ENCODE results near the gene PCDHGA9. TPM values are rescaled to one million over a fixed set of nuclear protein-coding genes. Genes with fewer than 3 reads are reported as not detected.

The PCDHGA9 gene
- total RNA-seq, 1 experiment from 2014 or later, result 1.1 TPM

Other genes starting within 250 kb of the PCDHGA9 start
- gene PCDHB7, start 230.1 kb upstream of the PCDHGA9 start, total RNA-seq (2014; rRNA removed; shearing (Covaris generic)), result 0.39 and 0.48 TPM in 2 replicates
- 0.10 and 0.12 TPM in 2 replicates for gene PCDHB8, start 225.0 kb upstream of the PCDHGA9 start, total RNA-seq (2014; rRNA removed; shearing (Covaris generic))
- gene PCDHB16, start 220.4 kb upstream of the PCDHGA9 start, total RNA-seq (2014; rRNA removed; shearing (Covaris generic)), result 2.0 and 2.1 TPM in 2 replicates
- gene PCDHB9, start 215.6 kb upstream of the PCDHGA9 start, total RNA-seq (2014; rRNA removed; shearing (Covaris generic)), result 0.10 and 0.24 TPM in 2 replicates
- gene PCDHB10, start 210.4 kb upstream of the PCDHGA9 start, total RNA-seq (2014; rRNA removed; shearing (Covaris generic)), result 0.60 and 0.78 TPM in 2 replicates
- 0.12 and 0.20 TPM in 2 replicates for gene PCDHB11, start 203.2 kb upstream of the PCDHGA9 start, total RNA-seq (2014; rRNA removed; shearing (Covaris generic))
- gene PCDHB12, start 194.1 kb upstream of the PCDHGA9 start, total RNA-seq (2014; rRNA removed; shearing (Covaris generic)), result 0.36 and 0.88 TPM in 2 replicates
- 2.5 and 2.6 TPM in 2 replicates for gene PCDHB13, start 188.9 kb upstream of the PCDHGA9 start, total RNA-seq (2014; rRNA removed; shearing (Covaris generic))
- gene PCDHB14, start 179.4 kb upstream of the PCDHGA9 start, total RNA-seq (2014; rRNA removed; shearing (Covaris generic)), result 0.72 and 0.88 TPM in 2 replicates
- 1.6 and 2.0 TPM in 2 replicates for gene PCDHB15, start 157.4 kb upstream of the PCDHGA9 start, total RNA-seq (2014; rRNA removed; shearing (Covaris generic))
- gene SLC25A2, start 98.7 kb upstream of the PCDHGA9 start, total RNA-seq (2014; rRNA removed; shearing (Covaris generic)), result 0.48 TPM in 1 of 2 replicates, not detected in the other
- gene TAF7, start 82.0 kb upstream of the PCDHGA9 start, total RNA-seq (2014; rRNA removed; shearing (Covaris generic)), result 36.0 and 50.9 TPM in 2 replicates
- gene PCDHGA1, start 72.3 kb upstream of the PCDHGA9 start, total RNA-seq (2014; rRNA removed; shearing (Covaris generic)), result 3.3 and 3.7 TPM in 2 replicates
- 6.8 and 7.0 TPM in 2 replicates for gene PCDHGA2, start 64.0 kb upstream of the PCDHGA9 start, total RNA-seq (2014; rRNA removed; shearing (Covaris generic))
- 0.12 and 0.39 TPM in 2 replicates for gene PCDHGA3, start 58.9 kb upstream of the PCDHGA9 start, total RNA-seq (2014; rRNA removed; shearing (Covaris generic))
- 10.6 and 10.9 TPM in 2 replicates for gene PCDHGB1, start 52.7 kb upstream of the PCDHGA9 start, total RNA-seq (2014; rRNA removed; shearing (Covaris generic))
- 3.8 and 4.8 TPM in 2 replicates for gene PCDHGA4, start 47.8 kb upstream of the PCDHGA9 start, total RNA-seq (2014; rRNA removed; shearing (Covaris generic))
- 4.6 and 6.0 TPM in 2 replicates for gene PCDHGB2, start 42.8 kb upstream of the PCDHGA9 start, total RNA-seq (2014; rRNA removed; shearing (Covaris generic))
- gene PCDHGA5, start 38.6 kb upstream of the PCDHGA9 start, total RNA-seq (2014; rRNA removed; shearing (Covaris generic)), result 1.5 and 1.8 TPM in 2 replicates
- 1.1 and 1.6 TPM in 2 replicates for gene PCDHGB3, start 32.5 kb upstream of the PCDHGA9 start, total RNA-seq (2014; rRNA removed; shearing (Covaris generic))
- gene PCDHGA6, start 28.9 kb upstream of the PCDHGA9 start, total RNA-seq (2014; rRNA removed; shearing (Covaris generic)), result 1.3 and 1.8 TPM in 2 replicates
- gene PCDHGA7, start 20.0 kb upstream of the PCDHGA9 start, total RNA-seq (2014; rRNA removed; shearing (Covaris generic)), result 4.6 and 5.5 TPM in 2 replicates
- 12.0 and 12.7 TPM in 2 replicates for gene PCDHGB4, start 15.1 kb upstream of the PCDHGA9 start, total RNA-seq (2014; rRNA removed; shearing (Covaris generic))
- gene PCDHGA8, start 10.1 kb upstream of the PCDHGA9 start, total RNA-seq (2014; rRNA removed; shearing (Covaris generic)), result 1.6 and 1.9 TPM in 2 replicates
- 18.6 and 19.8 TPM in 2 replicates for gene PCDHGB5, start 4.8 kb upstream of the PCDHGA9 start, total RNA-seq (2014; rRNA removed; shearing (Covaris generic))
- gene PCDHGB6, start 5.2 kb downstream of the PCDHGA9 start, total RNA-seq (2014; rRNA removed; shearing (Covaris generic)), result 0.84 and 0.88 TPM in 2 replicates
- 0.78 and 0.84 TPM in 2 replicates for gene PCDHGA10, start 10.2 kb downstream of the PCDHGA9 start, total RNA-seq (2014; rRNA removed; shearing (Covaris generic))
- 0.29 and 0.48 TPM in 2 replicates for gene PCDHGB7, start 14.9 kb downstream of the PCDHGA9 start, total RNA-seq (2014; rRNA removed; shearing (Covaris generic))
- gene PCDHGA11, start 18.3 kb downstream of the PCDHGA9 start, total RNA-seq (2014; rRNA removed; shearing (Covaris generic)), result 7.0 and 8.1 TPM in 2 replicates
- 19.9 and 23.5 TPM in 2 replicates for gene PCDHGA12, start 27.7 kb downstream of the PCDHGA9 start, total RNA-seq (2014; rRNA removed; shearing (Covaris generic))
- gene PCDHGC3, start 73.2 kb downstream of the PCDHGA9 start, total RNA-seq (2014; rRNA removed; shearing (Covaris generic)), result 75.6 and 81.8 TPM in 2 replicates
- 0.78 and 1.1 TPM in 2 replicates for gene PCDHGC4, start 82.3 kb downstream of the PCDHGA9 start, total RNA-seq (2014; rRNA removed; shearing (Covaris generic))
- gene PCDHGC5, start 86.3 kb downstream of the PCDHGA9 start, total RNA-seq (2014; rRNA removed; shearing (Covaris generic)), result 1.1 and 1.2 TPM in 2 replicates
- gene DIAPH1, start 216.2 kb downstream of the PCDHGA9 start, total RNA-seq (2014; rRNA removed; shearing (Covaris generic)), result 29.1 and 40.1 TPM in 2 replicates
- 43.9 and 52.4 TPM in 2 replicates for gene HDAC3, start 234.1 kb downstream of the PCDHGA9 start, total RNA-seq (2014; rRNA removed; shearing (Covaris generic))
- gene RELL2, start 234.2 kb downstream of the PCDHGA9 start, total RNA-seq (2014; rRNA removed; shearing (Covaris generic)), result 2.8 and 5.2 TPM in 2 replicates
- gene FCHSD1, start 248.6 kb downstream of the PCDHGA9 start, total RNA-seq (2014; rRNA removed; shearing (Covaris generic)), result 8.5 and 11.1 TPM in 2 replicates

Data from RPMI7951 (cell line).